Breast epithelium (tissue), 3 donors: Measurements from ENCODE around the gene SH2B3.

ENCODE experiments used
- CTCF ChIP-seq, 3 donors: fragments of 450-650 bp; IDR thresholded peaks; one replicate each; pipeline ENCODE4 v1.5.1; 2016 to 2017; ENCODE audit warnings: antibody characterized with exemption in 3 of 3, mild to moderate bottlenecking in 3 of 3, moderate library complexity in 3 of 3
- POLR2AphosphoS5 ChIP-seq, 3 donors: sonication (generic); formaldehyde crosslinking; IDR thresholded peaks; one replicate each; pipeline ENCODE4 v1.6.1; 2017; ENCODE audit warnings: antibody characterized with exemption in 3 of 3

GRCh38 chr12:111443586-111443985 lies 37.9 kb downstream of the SH2B3 start:
- TF ChIP-seq CTCF (IDR thresholded peaks at IDR 0.05) (no peak), POLR2AphosphoS5 (IDR thresholded peaks at IDR 0.05) (no peak)
